Keratinocyte (primary cell): ENCODE measurements around the gene DTNBP1. TPM values are rescaled to one million over a fixed set of nuclear protein-coding genes. Genes with fewer than 3 reads are reported as not detected.

ENCODE experiments used
- DNase-seq: peaks from one replicate; pipeline ENCODE4 v3.0.0-alpha.2; 2011; ENCODE audit warnings: low read depth, missing footprints, low spot score
- FAIRE-seq: peaks from 2 replicates; lab custom pipeline; 2011; peaks lifted over from hg19 to GRCh38; lab: Jason Lieb, UNC
- H2AFZ ChIP-seq: 2 replicates; pipeline ENCODE4 v1.6.0; 2012; ENCODE audit warnings: low read length, control low read depth, inconsistent platforms; ENCODE audit not compliant: control insufficient read depth
- H3K27ac ChIP-seq: 2 replicates; pipeline ENCODE4 v1.5.1; 2011; ENCODE audit warnings: low read length; ENCODE audit not compliant: control insufficient read depth, insufficient read depth
- H3K27me3 ChIP-seq: 3 replicates; pipeline ENCODE4 v1.6.0; 2011; ENCODE audit warnings: low read length; ENCODE audit not compliant: control insufficient read depth, insufficient read depth; ENCODE audit errors: extremely low read depth
- H3K36me3 ChIP-seq, 2 experiments: 2 replicates in 1 of 2; 3 replicates in 1 of 2; pipeline ENCODE4 v1.5.1; 2011; ENCODE audit warnings: low read length in 2 of 2, mild to moderate bottlenecking in 1 of 2; ENCODE audit not compliant: control insufficient read depth in 2 of 2, insufficient read depth in 2 of 2; ENCODE audit errors: extremely low read depth in 1 of 2
- H3K4me1 ChIP-seq: 3 replicates; pipeline ENCODE4 v1.5.1; 2011; ENCODE audit warnings: low read length; ENCODE audit not compliant: control insufficient read depth, insufficient read depth; ENCODE audit errors: extremely low read depth
- H3K4me2 ChIP-seq: 3 replicates; pipeline ENCODE4 v1.6.0; 2011; ENCODE audit warnings: low read depth, low read length; ENCODE audit not compliant: control insufficient read depth, insufficient read depth; ENCODE audit errors: extremely low read depth
- H3K4me3 ChIP-seq, 3 experiments: fragments of 200-600 bp in 1 of 3; sonication (generic) in 1 of 3; 2 replicates in 2 of 3; 3 replicates in 1 of 3; pipeline ENCODE4 v1.5.1; 2011 to 2016; ENCODE audit warnings: low read length in 3 of 3, mild to moderate bottlenecking in 3 of 3, control low read depth in 2 of 3, inconsistent platforms in 1 of 3, low read depth in 1 of 3, mixed read lengths in 1 of 3, mixed run types in 1 of 3, moderate library complexity in 1 of 3; ENCODE audit not compliant: control insufficient read depth in 2 of 3, insufficient read depth in 2 of 3; ENCODE audit errors: extremely low read depth in 1 of 3
- H3K79me2 ChIP-seq: 2 replicates; pipeline ENCODE4 v1.6.0; 2012; ENCODE audit warnings: low read length; ENCODE audit not compliant: control insufficient read depth, insufficient read depth
- H3K9ac ChIP-seq: 3 replicates; pipeline ENCODE4 v1.6.0; 2011; ENCODE audit warnings: low read length; ENCODE audit not compliant: control insufficient read depth, insufficient read depth; ENCODE audit errors: extremely low read depth
- H3K9me1 ChIP-seq: 3 replicates; pipeline ENCODE4 v1.6.0; 2011; ENCODE audit warnings: low read length; ENCODE audit not compliant: control insufficient read depth, insufficient read depth; ENCODE audit errors: extremely low read depth
- H3K9me3 ChIP-seq: 2 replicates; pipeline ENCODE4 v1.5.1; 2012; ENCODE audit warnings: low read depth, low read length; ENCODE audit not compliant: control insufficient read depth
- H4K20me1 ChIP-seq: 3 replicates; pipeline ENCODE4 v1.6.0; 2011; ENCODE audit warnings: low read length; ENCODE audit not compliant: control insufficient read depth, insufficient read depth; ENCODE audit errors: extremely low read depth
- EZH2 ChIP-seq: IDR thresholded peaks from one replicate; pipeline ENCODE4 v1.6.1; 2012; ENCODE audit warnings: inconsistent platforms, mild to moderate bottlenecking, low read length, moderate library complexity
- dilution Hi-C: fragments of 300-500 bp; cut with MboI; formaldehyde crosslinking; loops from one replicate; pipeline ENCODE4 v1.7.0; 2020; ENCODE audit warnings: low sequenced_read_pairs; ENCODE audit not compliant: extremely low pct_ligation_motif_present
- polyA plus RNA-seq, 5 experiments: library from polyadenylated mRNA; depleted of rRNA in 3 of 5; stranded (reverse) in 3 of 5; stranded (forward) in 1 of 5; unstranded in 1 of 5; fragments of >200 nt; gene quantifications; 1 replicate in 1 of 5; 2 replicates in 3 of 5; 3 replicates in 1 of 5; pipeline versions ENCODE4 v1.2.1 to v1.2.3, GENCODE V29; 2011 to 2012; ENCODE audit warnings: missing spikeins in 2 of 5, low read depth in 1 of 5, low replicate concordance in 1 of 5
- TF ChIP-seq, protein P1 (sequence below), 3 experiments: IDR thresholded peaks in 1 of 3; conservative IDR thresholded peaks in 1 of 3; optimal IDR thresholded peaks in 1 of 3; 2 replicates in 2 of 3; 3 replicates in 1 of 3; pipeline versions ENCODE3 to v1.5.1; 2011; ENCODE audit warnings: low read length in 3 of 3, mild to moderate bottlenecking in 3 of 3, moderate library complexity in 2 of 3, control low read depth in 1 of 3, inconsistent platforms in 1 of 3; ENCODE audit not compliant: insufficient read depth in 2 of 3; ENCODE audit errors: extremely low read depth in 1 of 3

Gene DTNBP1
- polyA plus RNA-seq, 1 donor (not counting 4 experiments of a cell fraction or from before 2014, with no cell fraction given), result 11.5 TPM

GRCh38 chr6:15500901-15501825, 161.7 kb downstream of the DTNBP1 start:
- Histone ChIP-seq H3K9ac (no peak overlapping the region), H3K27ac (no peak overlapping the region), H3K27me3 (no peaks in the 10 kb centered on the region), H3K79me2 (peaks cover 14% of the 10 kb centered on the region), H3K9me1 (peaks cover 10% of the 10 kb centered on the region), H3K4me3 (no peak overlapping the region), H2AFZ (no peak overlapping the region), H3K9me3 (no peaks in the 10 kb centered on the region), H4K20me1 (peaks cover 23% of the 10 kb centered on the region), H3K4me2 (no peak overlapping the region), H3K36me3 (peaks cover 15 to 37% of the 10 kb centered on the region in 2 experiments), H3K4me1 (peaks cover 25% of the 10 kb centered on the region)
- no peak for DNase-seq
- dilution Hi-C loops, result no loop called here
- TF ChIP-seq EZH2, result no peak
- TF ChIP-seq, protein P1, sequence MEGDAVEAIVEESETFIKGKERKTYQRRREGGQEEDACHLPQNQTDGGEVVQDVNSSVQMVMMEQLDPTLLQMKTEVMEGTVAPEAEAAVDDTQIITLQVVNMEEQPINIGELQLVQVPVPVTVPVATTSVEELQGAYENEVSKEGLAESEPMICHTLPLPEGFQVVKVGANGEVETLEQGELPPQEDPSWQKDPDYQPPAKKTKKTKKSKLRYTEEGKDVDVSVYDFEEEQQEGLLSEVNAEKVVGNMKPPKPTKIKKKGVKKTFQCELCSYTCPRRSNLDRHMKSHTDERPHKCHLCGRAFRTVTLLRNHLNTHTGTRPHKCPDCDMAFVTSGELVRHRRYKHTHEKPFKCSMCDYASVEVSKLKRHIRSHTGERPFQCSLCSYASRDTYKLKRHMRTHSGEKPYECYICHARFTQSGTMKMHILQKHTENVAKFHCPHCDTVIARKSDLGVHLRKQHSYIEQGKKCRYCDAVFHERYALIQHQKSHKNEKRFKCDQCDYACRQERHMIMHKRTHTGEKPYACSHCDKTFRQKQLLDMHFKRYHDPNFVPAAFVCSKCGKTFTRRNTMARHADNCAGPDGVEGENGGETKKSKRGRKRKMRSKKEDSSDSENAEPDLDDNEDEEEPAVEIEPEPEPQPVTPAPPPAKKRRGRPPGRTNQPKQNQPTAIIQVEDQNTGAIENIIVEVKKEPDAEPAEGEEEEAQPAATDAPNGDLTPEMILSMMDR (optimal IDR thresholded peaks at IDR 0.05 in 1 of 3, IDR thresholded peaks at IDR 0.05 in 1 of 3, conservative IDR thresholded peaks at IDR 0.05 in 1 of 3; ENCODE audit: extremely low read depth in 1 of 3, insufficient read depth in 2 of 3, low read length in 3 of 3), result no peak
- FAIRE-seq, result no peak

GRCh38 chr6:15500078-15500740, 162.6 kb downstream of the DTNBP1 start:
- no peak overlapping the region for H3K27ac ChIP-seq
- H3K79me2 ChIP-seq, result peaks cover 9% of the 10 kb centered on the region
- peaks cover 10% of the 10 kb centered on the region for H3K9me1 ChIP-seq
- no peak overlapping the region for H3K4me2 ChIP-seq
- no peaks in the 10 kb centered on the region for H3K27me3 ChIP-seq
- H4K20me1 ChIP-seq, result peaks cover 19% of the 10 kb centered on the region
- FAIRE-seq, result no peak
- H3K4me3 ChIP-seq, result no peak overlapping the region
- TF ChIP-seq, protein P1 (optimal IDR thresholded peaks at IDR 0.05 in 1 of 3, IDR thresholded peaks at IDR 0.05 in 1 of 3, conservative IDR thresholded peaks at IDR 0.05 in 1 of 3; ENCODE audit: extremely low read depth in 1 of 3, insufficient read depth in 2 of 3, low read length in 3 of 3), result no peak
- TF ChIP-seq EZH2, result no peak
- dilution Hi-C loops, result no loop called here
- H3K9ac ChIP-seq, result no peak overlapping the region
- peaks cover 24% of the 10 kb centered on the region for H3K4me1 ChIP-seq
- H2AFZ ChIP-seq, result no peak overlapping the region
- no peak for DNase-seq
- no peaks in the 10 kb centered on the region for H3K9me3 ChIP-seq
- peaks cover 11 to 42% of the 10 kb centered on the region in 2 experiments for H3K36me3 ChIP-seq
